Urothelium cell line (cell line): ENCODE measurements around the gene DHDH.
"Not testable (repeated sequence)": the region's sequence is repeated elsewhere in the genome, so short reads cannot be mapped to it uniquely, and the experiment has no call there.

ENCODE experiments used
- DNase-seq: peaks from one replicate; pipeline ENCODE4 v3.0.0; 2011; ENCODE audit warnings: low spot score, mixed read lengths
- FAIRE-seq: peaks from 2 replicates; lab custom pipeline; 2011; peaks lifted over from hg19 to GRCh38; lab: Jason Lieb, UNC

DHDH gene

DNA sequence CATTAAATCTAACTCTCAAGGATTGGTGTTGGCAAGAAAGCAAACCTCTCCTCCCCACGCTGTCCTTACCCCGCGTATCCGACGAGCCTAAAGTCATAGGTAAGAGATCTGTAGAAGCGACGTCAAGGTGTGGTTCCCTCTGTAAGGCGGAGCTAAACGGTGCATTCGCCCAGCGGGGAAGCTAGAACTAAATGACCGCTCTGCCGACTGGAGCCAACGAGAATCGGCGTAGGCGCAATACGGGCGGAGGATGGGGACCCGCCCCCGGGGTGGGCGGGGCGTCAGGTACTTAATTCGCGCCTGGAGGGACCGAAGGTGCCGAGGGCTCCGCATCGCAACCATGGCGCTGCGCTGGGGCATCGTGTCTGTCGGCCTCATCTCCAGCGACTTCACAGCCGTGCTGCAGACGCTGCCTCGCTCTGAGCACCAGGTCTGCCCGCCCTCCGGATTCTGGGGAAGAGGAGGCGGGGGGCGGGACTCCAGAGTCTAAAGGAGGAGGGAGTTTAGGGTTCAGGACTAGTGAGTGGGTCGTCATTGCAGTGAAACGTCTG is at the start of gene DHDH:
DHDH (plus strand) TSS at position 318 of the 551 bp plus-strand sequence; CDS start at position 341, 23 bp downstream.
- DNase-seq (peak; percentile 88), FAIRE-seq (no peak)

DNA sequence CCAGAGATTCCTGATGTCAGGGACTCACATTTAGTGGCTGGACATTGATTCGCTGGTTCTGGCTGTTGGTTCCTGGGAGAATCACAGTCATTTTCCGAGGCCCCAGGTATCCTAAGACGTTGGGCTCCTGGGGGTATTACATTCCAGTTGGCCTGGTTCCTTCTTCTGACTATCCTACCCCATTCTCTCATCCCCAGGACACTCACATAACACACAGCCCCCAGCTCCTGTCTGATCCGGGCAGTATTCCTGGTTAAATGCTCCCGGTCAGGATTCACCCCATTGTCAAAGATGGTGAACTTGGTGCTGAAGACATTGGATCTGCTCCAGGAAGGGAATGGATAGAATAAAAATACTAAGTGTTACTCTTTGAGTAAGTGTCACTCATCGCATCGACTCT is 49.8 kb upstream of the DHDH start:
- no peak for DNase-seq
- FAIRE-seq: no peak

DNA sequence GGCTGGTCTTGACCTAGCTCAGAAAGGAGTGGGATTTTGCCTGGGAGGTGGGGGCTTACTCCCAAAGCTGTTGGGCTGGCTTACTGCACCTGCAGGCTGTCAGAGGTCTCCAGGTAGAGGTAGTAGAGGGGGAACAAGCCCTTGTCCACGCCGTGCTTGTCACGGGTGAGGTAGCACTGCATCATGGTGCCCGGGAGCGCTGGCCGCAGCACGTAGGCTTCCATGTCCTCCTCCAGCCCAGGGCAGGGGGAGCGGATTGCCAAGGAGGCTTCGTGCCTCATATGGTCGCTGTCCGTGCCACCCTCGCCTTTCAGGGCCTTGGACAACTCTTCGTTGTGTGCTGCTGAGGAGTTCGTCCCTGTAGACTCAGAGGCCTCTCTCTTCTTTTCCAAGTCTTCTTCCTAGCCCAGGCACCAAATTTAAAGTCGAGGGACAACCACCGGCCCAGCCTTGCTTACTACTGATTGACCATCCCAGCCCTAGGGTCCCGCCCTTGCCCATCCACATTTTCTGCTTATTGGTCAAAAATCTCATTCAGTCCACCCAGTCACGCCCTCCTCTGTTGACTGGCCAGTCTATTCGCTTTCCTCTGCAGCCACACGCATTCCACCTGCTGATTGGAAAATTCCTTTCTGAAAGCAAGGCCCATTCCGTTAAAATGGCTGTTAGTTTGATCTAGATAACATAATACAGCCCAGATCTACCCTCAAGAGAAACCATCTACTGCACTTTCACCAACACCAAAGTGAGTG is 45.5 kb upstream of the DHDH start:
- DNase-seq (no peak), FAIRE-seq (no peak)

DNA sequence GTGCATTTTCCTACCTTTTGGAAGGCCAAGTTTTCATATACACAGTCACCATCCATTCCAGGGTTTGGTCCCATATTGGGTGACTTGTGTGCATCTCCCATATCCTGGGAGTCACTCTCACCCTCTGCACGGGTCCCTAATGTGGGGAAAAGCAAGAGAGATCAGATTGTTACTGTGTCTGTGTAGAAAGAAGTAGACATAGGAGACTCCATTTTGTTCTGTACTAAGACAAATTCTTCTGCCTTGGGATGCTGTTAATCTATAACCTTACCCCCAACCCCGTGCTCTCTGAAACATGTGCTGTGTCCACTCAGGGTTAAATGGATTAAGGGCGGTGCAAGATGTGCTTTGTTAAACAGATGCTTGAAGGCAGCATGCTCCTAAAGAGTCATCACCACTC is 44.0 kb upstream of the DHDH start:
- not testable (repeated sequence) for DNase-seq, FAIRE-seq

DNA sequence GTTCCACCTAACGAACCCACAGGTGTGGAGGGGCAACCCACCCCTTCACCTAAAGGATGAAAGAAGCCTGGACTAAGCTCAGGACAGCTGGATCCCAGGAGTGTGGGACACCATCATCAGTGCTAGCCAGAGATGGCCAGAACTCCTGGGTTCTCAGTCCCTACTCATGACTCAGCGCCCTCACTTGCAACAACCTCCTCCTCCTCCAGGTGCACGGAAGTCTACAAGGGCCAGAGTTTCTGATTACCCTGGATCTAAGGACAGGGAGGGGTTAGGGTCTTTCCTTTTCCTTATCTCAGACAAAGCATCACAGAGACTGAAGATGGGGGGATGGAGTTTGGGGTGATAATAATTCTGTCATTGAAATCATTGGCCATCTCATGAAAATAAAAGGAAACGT is 42.9 kb upstream of the DHDH start:
- FAIRE-seq (no peak), DNase-seq (no peak)

DNA sequence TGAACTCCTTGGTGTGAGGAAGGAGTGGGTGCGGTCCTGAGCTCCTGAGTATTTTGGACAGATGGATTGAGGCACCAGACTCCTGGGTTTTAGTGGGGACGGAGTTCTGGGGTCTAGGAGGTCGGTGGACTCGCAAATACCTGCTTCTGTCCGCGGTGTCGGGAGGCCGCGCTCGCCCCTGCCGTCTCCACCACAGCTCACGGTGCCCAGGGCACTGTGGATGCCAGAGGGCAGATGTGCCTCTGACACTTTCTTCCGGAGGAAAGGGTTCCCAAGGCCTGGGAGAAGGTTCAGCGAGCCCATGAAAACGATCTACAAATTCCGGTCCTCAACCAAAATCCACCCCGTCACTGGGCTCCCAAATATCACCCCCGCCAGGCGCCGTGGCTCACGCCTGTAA is 38.3 kb upstream of the DHDH start:
- FAIRE-seq (no peak), DNase-seq (no peak)

DNA sequence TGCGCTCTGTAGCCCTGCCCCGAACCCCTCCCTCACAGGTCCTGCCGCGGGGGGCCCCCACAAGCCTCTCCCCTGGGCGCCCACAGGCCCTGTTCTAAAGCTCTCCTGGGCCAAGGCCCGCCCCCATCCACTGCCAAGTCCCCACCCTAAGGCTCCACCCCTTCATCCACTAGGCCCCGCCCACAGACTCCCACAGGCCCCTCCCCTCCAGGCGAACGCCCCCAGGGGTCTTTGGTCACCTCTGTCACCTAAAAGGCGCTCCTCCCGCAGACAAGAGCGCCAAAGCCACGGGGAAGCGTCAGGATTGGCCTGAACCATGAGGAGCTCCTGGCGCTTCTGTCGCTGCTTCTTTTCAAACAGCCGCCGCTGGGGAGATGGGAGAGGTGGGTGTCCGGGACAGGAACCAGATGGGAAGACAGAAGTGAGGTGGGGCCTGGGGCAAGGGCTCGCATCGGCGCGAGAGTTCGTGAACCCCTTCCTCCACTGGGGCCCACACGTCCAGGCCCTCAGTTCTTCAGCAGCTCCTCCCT is 37.2 kb upstream of the DHDH start:
- DNase-seq (no peak), FAIRE-seq (no peak)

DNA sequence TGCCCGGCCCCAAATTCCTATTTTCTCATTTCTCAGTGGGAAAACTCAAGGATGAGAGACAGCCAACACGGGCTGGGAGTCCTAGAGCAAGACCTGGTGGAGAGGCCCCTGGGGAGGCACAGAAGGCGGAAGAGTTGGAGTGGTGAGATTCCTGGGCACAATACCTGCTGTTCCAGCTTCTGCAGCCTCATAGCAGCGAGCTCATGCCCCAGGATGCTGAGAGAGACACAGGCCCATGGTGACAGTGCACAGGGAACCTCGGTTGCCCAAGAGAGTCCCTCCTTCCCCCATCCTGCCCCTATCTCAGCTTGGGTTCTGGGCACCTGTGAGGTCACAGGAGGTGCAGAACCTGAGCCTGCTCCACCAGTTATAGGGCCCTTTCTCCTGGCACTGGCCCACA is 36.3 kb upstream of the DHDH start:
- DNase-seq: no peak
- no peak for FAIRE-seq

DNA sequence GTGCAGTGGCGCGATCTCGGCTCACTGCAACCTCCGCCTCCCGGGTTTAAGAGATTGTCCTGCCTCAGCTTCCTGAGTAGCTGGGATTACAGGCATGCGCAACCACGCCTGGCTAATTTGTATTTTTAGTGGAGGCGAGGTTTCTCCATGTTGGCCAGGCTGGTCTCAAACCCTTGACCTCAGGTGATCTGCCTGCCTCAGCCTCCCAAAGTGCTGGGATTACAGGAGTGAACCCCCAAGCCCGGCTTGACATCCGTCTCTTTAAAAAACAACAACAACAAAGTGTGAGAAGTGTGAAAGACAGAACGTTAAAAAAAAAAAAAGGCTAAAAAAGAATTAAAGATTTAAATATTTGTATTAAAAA is 34.1 kb upstream of the DHDH start:
- DNase-seq, FAIRE-seq: not testable (repeated sequence)

DNA sequence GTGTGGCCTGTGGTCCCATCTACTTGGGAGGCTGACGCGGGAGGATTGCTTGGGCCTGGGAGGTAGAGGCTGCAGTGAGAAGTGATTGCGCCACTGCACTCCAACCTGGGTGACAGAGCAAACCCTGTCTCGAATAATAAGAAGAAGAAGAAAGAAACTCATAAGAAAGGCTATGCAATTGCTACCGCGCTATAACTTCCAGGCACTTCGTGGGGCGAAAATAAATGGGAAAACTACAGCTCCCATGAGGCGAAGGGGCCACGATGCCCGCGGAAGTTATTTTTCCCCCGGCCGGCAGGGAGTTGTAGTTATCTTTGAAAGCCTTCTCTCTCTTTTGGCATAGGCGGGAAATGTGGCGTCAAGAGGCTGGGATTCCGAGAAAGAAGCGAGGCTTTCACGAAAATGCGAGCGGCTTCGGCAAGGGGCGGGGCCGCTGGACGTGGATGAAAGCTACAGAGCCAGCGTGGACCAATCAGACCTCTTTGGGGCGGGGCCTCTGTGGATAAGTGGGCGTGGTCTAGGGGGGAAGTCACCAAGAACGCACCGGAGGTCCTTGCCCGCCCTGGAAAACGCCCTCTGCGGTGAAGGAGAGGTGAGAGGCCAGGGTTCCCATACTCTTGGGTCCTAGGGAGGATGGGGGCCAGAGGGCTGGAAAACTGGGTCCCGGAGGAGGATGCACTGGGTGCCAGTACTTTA is 33.6 kb upstream of the DHDH start, which contains the start of gene NUCB1:
NUCB1 (plus strand) TSS at position 532 of the 696 bp plus-strand sequence. CDS start 485 bp downstream, outside the sequence.
- peak; percentile 95 for FAIRE-seq
- DNase-seq: peak; percentile 99

DNA sequence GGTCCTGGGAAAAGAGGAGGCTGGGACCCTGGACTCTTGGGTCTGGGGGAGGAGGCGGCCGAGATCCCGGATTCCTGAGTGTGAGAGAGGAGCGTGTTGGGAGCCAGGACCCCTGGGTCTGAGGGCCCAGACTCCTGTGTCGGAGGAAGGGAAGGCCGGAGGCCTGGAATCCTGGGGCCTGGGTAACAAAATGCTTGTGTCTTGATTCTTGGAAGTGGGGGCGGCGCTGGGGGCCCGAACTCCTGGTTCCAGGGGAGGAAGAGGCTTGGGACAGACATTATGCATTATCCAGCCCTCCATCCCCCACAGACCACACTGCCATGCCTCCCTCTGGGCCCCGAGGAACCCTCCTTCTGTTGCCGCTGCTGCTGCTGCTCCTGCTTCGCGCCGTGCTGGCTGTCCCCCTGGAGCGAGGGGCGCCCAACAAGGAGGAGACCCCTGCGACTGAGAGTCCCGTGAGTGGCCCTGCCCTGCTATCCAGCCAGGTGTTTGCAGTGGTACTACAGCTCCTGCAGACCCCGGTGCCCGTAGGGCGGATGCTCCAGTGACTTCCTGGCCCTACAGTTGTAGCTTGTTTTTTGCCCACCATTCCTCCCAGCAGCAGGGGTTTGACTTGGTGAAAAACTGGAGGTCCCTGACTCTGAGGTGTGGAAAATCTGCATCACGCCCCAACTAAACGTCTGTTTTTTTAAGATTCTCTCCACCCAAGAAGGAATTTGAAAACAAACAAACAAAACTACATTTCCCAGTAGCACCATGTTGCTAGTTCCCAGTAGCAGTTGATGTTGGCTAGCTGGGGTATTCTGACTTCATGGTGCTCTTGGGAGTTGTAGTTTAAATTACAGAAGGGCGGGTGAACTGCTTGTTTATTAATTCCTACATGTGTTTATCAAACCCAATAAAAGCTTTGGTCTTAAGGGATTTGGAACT is 32.8 kb upstream of the DHDH start:
- DNase-seq: peak; percentile 36

DNA sequence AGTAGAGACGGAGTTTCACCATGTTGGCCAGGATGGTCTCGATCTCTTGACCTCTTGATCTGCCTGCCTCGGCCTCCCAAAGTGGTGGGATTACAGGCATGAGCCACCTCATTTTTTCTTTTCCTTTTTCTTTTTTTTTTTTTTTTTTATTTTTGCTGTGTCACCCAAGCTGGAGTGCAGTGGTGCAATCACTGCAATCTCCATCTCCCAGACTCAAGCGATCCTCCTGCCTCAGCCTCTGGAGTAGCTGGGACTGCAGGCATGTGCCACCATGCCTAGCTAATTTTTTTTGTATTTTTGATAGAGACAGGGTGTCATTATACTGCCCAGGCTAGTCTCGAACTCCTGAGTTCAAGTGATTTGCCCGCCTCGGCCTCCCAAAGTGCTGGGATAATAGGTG is 31.2 kb upstream of the DHDH start:
- not testable (repeated sequence) for FAIRE-seq, DNase-seq

More for the DNA sequence above, 32.8 kb upstream of the DHDH start:
- no peak for FAIRE-seq

DNA sequence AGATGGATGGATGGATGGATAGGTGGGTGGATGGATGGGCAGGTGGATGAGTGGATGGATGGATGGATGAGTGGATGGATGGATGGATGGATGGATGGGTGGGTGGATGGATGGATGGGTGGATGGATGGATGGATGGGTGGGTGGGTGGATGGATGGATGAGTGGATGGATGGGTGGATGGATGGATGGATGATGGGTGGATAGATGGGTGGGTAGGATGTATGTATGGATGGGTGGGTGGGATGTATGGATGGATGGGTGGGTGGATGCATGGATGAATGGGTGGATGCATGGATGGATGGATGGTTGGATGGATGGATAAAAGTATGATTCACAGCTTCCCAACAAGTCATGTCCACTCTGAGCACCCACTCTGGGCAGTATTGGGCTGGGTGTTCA is 29.7 kb upstream of the DHDH start:
- not testable (repeated sequence) for DNase-seq
- peak; percentile 17 for FAIRE-seq

DNA sequence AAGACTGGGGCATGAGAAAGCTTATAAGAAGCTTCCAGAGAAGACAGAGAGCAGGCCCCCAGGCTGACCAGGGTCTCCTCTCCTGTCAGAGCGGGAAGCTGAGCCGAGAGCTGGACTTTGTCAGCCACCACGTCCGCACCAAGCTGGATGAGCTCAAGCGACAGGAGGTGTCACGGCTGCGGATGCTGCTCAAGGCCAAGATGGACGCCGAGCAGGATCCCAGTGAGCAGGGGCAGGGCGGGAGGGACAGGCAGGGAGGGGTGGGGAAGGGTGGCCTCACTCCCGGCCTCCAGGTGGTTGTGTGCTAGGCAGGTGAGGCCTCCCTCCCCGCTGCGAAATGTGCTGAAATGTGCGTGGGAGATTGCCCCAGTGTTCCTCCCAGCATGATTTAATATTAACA is 27.8 kb upstream of the DHDH start:
- no peak for DNase-seq
- FAIRE-seq: no peak

DNA sequence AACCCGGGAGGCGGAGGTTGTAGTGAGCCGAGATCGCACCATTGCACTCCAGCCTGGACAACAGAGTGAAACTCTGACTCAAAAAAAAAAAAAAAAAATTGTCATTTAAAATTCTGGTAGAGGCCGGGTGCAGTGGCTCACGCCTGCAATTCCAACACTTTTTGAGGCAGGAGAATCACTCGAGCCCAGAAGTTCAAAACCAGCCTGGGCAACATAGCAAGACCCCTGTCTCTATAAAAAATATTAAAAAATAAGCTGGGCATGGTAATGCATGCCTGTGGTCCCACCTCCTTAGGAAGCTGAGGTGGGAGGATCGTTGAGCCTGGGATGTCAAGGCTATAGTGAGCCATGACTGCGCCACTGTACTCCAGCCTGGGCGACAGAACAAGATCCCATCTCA is 27.2 kb upstream of the DHDH start:
- DNase-seq: no peak
- no peak for FAIRE-seq

DNA sequence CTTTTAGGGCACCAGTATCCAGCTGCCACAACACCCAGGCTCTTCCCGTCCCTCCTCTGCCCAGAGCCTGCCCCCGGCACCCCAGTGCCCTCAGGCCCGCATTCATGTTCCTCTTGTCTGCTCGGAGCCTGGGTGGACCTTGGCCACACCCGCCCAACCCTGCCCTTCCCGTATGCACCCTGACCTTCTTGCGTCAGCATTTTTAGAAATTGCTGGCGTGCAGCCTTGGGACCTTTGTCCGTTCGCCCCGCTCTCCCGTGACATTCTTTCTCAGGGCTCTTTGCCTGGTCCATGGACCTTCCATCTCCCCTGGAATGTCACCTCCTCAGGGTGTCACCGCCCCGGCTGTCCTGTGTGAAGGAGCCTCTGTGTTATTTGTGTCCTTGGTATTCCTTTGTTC is 25.8 kb upstream of the DHDH start:
- FAIRE-seq (no peak), DNase-seq (no peak)

DNA sequence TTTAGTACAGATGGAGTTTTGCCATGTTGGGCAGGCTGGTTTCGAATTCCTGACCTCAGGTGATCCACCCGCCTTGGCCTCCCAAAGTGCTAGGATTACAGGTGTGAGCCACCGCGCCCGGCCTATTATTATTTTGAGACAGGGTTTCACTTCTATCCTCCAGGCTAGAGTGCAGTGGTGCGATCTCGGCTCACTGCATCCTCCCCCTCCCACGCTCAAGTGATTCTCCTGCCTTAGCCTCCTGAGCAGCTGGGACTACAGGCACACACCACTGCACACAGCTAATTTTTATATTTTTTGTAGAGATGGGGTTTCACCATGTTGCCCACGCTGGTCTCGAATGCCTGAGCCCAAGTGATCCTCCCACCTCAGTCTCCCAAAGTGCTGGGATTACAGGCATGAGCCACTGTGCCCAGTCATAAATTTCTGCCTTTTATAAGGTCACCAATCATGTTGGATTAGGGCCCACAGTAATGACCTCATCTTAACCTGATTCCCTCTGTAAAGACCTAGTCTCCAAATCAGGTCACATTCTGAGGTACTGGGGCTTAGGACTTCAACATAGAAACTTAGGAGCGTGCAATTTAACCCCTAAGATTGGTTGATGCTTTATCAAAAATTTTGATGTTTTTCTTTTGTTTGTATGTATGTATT is 23.9 kb upstream of the DHDH start:
- DNase-seq, FAIRE-seq: not testable (repeated sequence)

DNA sequence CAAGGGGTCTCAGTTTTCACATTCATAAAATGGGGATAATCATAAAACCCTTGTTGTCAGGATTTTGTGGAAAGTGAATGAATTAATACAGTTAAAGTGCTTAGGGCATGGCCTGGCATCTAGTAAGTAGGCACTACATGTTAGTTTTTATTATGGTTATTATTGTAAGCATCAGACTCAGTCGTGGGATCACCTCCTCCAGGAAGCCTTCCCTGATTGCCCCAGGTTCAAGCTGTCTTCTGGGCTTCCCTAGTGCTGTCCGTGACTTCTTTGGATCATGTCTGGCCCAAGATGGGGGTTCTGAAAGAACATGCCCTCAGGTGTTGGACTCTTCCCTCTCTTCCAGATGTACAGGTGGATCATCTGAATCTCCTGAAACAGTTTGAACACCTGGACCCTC is 22.7 kb upstream of the DHDH start:
- DNase-seq: no peak
- no peak for FAIRE-seq

DNA sequence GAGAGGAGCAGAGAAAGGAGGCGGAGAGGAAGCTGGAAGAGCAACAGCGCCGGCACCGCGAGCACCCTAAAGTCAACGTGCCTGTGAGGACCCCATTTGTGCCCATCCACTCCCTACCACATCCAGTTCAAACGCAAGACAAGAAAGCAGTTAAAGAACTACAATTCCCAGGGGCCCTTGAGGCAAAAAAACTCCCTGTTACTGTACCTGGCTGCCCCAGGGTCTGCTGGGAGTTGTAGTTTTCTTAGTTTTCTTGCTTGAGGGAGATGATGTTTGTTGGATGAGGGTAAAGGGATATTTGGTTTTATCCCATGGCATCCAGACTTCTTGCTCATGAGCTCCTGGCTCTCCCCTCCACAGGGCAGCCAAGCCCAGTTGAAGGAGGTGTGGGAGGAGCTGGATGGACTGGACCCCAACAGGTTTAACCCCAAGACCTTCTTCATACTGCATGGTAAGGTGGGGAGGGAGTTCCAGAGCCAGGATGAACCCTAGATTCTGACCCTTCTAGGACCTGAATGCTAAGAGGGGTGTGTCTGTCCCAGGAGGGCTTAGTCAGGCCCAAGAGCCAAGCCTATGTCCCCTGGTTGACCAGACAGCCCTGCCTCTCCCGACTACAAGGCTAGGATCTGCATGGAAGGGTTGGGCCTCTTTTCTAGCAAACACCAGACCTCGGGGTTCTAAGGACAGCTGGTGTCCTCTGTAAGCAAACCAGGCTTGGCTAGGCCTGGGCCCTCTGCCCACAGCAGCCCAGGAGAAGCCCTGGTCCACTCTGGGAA is 20.2 kb upstream of the DHDH start:
- FAIRE-seq: no peak
- DNase-seq: no peak
